NB4 (cell line): ENCODE measurements around the gene FANCM.

Source experiments
- POLR2A ChIP-seq: IDR thresholded peaks from 2 replicates; pipeline ENCODE4 v1.6.1; 2011; ENCODE audit warnings: mild to moderate bottlenecking; ENCODE audit not compliant: insufficient read length; ENCODE audit errors: extremely low read depth
- TF ChIP-seq, protein P1 (sequence below): IDR thresholded peaks from one replicate; pipeline ENCODE4 v1.5.1; 2012; ENCODE audit warnings: low read depth, low read length

DNA sequence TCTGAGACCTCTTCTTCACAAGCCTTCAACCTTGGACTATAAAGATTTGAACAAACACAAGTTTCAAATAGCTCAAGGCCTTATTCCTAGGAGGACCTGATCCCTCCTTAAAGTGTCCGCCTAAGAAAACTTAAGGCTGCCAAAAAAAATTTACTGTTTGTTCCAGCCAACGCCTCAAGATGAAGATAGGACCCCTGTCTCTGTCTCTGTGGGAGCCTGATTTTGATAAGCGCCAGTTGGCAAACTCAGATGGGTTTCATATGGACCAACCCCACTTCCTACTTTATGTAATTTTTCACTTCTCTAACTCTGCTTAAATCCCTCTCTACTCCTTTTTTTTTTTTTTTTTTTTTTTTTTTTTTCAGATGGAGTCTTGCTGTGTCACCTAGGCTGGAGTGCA, 12.5 kb upstream of the FANCM start:
- TF ChIP-seq, protein P1, sequence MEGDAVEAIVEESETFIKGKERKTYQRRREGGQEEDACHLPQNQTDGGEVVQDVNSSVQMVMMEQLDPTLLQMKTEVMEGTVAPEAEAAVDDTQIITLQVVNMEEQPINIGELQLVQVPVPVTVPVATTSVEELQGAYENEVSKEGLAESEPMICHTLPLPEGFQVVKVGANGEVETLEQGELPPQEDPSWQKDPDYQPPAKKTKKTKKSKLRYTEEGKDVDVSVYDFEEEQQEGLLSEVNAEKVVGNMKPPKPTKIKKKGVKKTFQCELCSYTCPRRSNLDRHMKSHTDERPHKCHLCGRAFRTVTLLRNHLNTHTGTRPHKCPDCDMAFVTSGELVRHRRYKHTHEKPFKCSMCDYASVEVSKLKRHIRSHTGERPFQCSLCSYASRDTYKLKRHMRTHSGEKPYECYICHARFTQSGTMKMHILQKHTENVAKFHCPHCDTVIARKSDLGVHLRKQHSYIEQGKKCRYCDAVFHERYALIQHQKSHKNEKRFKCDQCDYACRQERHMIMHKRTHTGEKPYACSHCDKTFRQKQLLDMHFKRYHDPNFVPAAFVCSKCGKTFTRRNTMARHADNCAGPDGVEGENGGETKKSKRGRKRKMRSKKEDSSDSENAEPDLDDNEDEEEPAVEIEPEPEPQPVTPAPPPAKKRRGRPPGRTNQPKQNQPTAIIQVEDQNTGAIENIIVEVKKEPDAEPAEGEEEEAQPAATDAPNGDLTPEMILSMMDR: no peak
- TF ChIP-seq POLR2A: no peak
